ENCODE data around the gene BCL3.
"Not testable (repeated sequence)": the region's sequence is repeated elsewhere in the genome, so short reads cannot be mapped to it uniquely, and the experiment has no call there.

Gene BCL3, protein sequence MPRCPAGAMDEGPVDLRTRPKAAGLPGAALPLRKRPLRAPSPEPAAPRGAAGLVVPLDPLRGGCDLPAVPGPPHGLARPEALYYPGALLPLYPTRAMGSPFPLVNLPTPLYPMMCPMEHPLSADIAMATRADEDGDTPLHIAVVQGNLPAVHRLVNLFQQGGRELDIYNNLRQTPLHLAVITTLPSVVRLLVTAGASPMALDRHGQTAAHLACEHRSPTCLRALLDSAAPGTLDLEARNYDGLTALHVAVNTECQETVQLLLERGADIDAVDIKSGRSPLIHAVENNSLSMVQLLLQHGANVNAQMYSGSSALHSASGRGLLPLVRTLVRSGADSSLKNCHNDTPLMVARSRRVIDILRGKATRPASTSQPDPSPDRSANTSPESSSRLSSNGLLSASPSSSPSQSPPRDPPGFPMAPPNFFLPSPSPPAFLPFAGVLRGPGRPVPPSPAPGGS

GRCh38 chr19:44748426-44749254, at the start of gene BCL3:
TSS of gene BCL3 (plus strand) at chr19:44748708. CDS start at chr19:44748791, 83 bp downstream.
- peak; percentile 55 to 64 for DNase-seq (ENCODE audit: low read depth in 2 of 2)

DNA sequence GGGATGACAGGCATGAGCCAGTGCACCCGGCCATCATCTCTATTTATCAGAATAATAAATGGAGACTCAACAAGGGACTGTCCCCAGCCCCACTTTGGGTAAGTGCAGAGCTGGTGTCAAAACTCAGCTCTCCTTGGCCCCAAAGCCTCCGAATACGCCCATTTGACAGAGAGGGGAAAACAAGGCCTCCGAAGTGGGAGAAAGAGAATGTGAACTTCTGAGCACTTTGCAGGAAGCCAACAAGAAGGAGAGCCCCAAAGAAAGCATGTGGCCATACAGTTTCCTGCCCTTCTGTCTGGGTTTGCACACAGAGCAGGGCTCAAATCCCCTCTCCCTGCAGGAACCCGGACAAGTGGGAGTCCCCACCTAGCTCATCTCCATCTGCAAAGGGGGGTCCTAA, 48.0 kb upstream of the BCL3 start:
- no peak for DNase-seq (ENCODE audit: low read depth in 2 of 2)

GRCh38 chr19:44701228-44701627, 47.3 kb upstream of the BCL3 start:
- no peak for DNase-seq (ENCODE audit: low read depth in 2 of 2)

DNA sequence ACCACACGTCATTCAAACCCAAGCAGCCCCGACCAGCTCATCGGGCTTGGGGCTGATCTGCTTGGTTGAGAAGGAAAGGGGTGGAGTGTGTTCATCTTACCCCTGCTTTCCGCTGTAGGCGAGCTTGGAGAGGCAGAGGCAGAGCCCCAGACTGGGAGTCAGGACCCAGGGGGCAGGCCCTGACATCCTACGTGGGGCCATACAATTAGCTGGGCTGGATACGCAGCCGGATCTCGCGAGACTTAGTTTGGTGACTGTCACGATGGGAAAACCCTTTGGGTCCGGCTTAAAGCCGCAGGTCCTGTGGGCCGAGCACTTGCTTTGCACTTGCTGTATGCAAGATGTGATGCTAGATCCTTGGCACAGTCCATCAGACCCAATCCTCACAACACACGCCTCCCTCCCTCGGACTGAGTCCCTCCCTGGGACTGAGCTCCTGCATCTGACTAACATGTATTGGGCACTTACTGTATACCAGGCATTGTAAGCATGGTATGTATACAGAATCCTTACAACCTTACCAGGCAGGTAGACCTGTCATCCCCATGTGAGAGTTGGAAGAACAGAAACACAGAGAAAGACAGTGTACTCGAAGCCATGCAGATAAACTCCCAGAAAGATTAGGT, 45.8 kb upstream of the BCL3 start:
- no peak for DNase-seq (ENCODE audit: low read depth in 2 of 2)

DNA sequence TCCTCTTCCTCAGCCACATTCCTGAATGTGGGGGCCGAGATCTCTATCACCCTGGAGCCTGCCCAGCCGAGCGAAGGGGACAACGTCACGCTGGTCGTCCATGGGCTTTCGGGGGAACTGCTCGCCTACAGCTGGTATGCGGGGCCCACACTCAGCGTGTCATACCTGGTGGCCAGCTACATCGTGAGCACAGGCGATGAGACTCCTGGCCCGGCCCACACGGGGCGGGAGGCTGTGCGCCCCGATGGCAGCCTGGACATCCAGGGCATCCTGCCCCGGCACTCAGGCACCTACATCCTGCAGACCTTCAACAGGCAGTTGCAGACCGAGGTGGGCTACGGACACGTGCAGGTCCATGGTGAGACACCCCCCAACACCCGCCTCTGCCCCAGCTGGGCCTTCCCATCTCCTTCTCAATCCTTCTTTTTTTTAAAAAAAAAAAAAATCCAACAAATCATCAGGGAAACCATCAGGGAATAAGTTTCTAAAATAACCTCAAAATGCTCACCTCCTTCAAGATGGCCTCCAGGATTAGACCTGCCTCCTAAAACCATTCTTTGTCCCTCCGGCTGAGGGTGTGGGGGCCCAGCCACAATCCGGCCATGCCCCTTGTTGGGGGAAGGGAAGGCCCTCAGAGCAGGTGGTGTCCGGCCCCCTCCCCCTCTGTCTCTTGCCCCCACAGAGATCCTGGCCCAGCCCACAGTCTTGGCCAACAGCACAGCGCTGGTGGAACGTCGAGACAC, 45.0 kb upstream of the BCL3 start:
- no peak for DNase-seq (ENCODE audit: low read depth in 2 of 2)

DNA sequence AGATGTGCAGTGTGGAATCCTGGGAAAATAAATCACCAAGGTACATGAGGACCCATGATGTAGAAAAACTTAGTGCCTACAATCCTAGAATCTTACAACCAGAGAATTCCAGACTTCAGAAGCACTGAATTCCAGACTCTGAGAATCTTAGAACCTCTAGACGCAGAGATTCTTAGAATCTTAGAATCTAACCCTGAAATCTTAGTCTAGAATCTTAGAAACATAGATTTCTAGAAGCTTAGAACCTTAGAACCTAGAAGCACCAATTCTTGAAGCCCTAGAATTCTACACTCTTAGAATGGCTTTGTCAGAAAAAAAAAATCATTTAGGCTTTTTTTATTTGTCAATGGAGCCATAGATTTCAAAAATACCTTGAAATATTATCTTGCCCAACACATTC, 43.5 kb upstream of the BCL3 start:
- DNase-seq (ENCODE audit: low read depth in 2 of 2): no peak

- DNase-seq (ENCODE audit: low read depth in 2 of 2): no peak
Observed at GRCh38 chr19:44705502-44706010, 43.0 kb upstream of the BCL3 start.

DNA sequence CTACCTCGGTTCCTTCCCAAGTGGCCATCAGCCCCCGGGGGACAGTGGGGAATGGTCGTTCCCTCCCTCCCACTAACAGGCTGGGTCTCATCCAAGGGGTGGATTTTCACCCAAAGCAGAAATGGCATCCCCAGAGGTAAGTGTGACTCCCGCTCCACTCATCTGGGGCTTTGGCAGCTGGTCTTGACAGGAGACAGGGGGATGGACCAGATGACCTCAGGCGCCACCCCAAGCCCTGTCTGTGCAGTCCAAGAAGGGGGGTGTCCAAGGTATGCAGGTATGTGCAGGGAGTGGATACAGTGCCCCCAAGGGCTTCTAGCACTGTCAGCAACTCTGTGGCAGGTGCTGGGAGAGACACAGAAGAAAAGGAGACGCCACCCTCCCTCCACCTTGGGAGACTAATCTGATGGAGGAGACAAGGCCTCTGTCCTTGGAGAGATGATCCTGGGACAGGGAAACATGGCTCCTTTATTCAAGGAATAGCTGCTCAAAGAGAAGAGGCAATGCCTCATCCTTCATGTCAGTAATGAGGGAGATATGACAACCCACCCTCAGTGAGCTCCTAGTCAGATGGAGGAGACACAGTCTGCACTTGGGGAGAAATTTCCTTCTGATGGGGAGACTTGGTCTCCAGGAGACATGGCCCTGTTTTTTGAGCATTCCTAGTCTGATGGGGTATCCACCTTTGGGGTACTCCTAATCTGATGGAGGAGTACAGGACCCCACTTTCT, 41.8 kb upstream of the BCL3 start:
- no peak for DNase-seq (ENCODE audit: low read depth in 2 of 2)

- DNase-seq (ENCODE audit: low read depth in 2 of 2): no peak
Observed at GRCh38 chr19:44707794-44708193, 40.7 kb upstream of the BCL3 start.

DNA sequence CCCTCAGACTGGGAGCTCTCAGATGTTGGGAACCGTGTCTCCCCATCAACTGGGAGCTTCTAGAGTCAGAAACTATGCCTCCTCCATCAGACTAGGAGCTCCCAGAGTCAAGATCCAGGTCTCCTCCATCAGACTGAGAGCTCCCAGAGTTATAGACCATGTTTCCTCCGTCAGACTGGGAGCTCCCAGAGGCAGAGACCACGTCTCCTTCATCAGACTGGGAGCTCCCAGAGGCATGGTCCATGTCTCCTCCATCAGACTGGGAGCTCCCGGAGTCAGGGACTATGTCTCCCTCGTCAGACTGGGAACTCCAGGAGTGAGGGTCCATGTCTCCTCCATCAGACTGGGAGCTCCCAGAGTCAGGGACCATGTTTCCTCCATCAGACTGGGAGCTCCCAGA, 39.6 kb upstream of the BCL3 start:
- DNase-seq (ENCODE audit: low read depth in 2 of 2): no peak

DNA sequence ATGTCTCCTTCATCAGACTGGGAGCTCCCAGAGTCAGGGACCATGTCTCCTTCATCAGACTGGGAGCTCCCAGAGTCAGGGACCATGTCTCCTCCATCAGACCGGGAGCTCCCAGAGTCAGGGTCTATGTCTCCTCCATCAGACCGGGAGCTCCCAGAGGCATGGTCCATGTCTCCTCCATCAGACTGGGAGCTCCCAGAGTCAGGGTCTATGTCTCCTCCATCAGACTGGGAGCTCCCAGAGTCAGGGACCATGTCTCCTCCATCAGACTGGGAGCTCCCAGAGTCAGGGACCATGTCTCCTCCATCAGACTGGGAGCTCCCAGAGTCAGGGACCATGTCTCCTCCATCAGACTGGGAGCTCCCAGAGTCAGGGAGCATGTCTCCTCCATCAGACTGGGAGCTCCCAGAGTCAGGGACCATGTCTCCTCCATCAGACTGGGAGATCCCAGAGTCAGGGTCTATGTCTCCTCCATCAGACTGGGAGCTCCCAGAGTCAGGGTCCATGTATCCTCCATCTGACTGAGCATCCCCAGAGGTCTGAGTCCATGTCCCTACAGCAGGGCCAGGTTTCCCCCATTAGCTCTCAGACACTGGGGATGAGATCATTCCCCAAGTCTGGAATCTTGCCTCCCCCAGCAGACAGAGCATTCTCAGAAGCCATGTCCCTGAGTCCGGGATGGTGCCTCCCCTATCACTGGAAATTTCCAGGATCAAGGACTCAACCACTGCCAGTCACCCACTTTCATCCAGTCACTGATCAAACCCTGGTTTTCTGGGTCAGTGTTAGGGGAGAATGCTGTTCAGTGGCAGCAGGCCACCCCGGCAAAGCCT, 38.9 kb upstream of the BCL3 start:
- not testable (repeated sequence) for DNase-seq (ENCODE audit: low read depth in 2 of 2)

DNA sequence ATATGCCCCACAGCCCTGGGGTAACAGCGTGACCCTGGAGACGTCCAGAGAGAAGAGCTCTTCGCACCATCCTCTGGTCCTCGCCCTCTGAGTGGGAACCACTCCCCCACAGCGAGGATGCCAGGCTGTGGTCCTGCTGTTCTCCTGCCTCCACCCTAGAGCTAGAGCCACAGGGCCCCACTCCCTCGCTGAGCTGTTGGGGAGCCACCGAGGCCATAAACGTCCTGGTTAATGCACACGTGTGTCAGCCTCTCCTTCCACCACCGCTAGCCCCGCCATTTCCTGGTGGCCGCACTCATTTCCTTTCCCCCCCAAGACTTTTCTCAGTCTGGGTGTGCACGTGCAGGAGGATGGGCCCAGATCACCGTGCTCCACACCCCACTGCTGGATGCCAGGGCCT, 38.0 kb upstream of the BCL3 start:
- DNase-seq (ENCODE audit: low read depth in 2 of 2): no peak

DNA sequence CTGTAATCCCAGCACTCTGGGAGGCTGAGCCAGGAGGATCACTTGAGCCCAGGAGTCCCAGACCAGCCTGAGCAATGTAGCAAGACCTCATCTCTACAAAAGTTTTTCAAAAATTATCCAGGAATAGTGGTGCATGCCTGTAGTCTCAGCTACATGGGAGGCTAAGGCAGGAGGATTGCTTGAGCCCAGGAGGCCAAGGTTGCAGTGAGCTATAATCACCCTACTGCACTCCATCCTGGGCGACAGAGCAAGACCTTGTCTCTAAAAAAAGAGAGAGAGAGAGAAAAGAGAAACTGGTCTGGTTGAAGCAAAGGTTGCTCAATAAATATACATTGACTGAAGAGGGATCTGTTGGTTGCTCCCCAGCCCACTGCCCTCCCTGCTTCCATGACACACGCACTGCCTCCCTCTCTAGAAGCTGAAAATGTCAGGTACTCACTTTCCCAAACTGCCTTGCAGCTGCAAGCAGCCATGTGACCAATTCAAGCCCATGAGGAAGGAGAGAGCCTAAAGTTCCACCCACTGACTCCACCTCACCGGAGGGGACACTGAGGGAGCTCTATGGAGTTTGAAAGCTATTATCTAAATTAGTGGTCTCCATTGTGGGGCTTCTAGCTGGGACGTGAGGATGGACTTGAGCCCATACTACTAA, 35.5 kb upstream of the BCL3 start:
- DNase-seq (ENCODE audit: low read depth in 2 of 2): no peak

- no peak for DNase-seq (ENCODE audit: low read depth in 2 of 2)
Observed at GRCh38 chr19:44714597-44715169, 33.8 kb upstream of the BCL3 start.

- DNase-seq (ENCODE audit: low read depth in 2 of 2): no peak
Observed at GRCh38 chr19:44717603-44718002, 30.9 kb upstream of the BCL3 start.

DNA sequence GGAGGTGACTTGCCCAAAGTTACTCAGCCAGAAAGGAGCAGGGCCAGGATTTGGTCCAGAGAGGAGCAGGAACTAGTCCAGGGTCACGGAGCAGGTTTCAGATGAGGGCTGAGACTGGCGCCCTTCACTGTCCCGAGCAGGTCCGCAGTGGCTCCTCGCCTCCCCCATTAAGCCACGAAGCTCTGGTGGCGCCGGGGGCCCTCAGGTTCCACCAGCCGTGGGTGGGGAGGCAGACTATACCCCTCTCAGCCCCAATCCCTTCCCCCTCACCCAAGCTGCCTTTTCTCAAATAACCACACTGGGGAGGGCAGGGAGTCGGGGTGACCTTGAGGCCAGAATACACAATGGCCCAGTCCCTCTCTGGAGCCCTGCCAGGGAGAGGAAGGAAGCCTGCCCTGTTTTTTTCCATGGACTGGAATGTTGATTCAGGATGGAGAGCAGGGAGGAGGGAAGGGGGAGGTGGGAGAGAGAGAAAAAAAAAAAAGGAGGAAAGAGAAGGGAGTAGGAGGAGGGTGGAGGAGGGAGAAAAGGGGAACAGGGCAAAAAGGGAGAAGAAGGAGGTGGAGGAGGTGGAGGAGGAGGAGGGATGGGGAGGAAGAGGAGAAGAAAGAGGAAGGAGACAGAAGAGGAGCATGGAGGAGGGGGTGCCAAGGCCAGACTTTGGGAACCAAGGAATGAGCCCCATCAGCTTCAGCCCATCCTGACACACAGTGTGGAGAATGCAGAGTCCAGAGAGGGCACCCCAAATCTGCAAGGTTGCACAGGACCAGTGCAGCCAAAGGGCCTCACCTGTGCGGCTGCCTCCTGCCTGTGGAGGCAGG, 29.9 kb upstream of the BCL3 start:
- no peak for DNase-seq (ENCODE audit: low read depth in 2 of 2)

DNA sequence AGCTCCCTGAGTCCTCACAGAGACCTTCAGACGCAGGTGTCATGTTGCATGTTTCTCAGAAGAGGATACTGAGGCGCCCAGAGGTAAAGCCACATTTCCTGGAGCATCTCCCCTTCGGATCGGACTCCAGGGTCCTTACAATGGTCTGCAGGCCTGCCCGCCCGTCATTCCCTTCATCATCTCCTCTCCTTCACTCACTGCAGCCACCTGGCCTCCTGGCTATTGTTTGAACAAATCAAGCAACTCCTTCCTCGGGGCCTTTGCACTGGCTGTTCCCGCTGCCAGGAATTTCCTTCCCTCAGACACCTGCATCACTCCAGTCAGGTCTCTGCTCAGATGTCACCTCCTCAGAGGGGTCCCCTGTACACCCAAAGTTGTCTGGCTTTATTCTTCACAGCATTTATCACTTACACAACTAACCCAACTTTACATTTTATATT, 29.2 kb upstream of the BCL3 start:
- no peak for DNase-seq (ENCODE audit: low read depth in 2 of 2)

DNA sequence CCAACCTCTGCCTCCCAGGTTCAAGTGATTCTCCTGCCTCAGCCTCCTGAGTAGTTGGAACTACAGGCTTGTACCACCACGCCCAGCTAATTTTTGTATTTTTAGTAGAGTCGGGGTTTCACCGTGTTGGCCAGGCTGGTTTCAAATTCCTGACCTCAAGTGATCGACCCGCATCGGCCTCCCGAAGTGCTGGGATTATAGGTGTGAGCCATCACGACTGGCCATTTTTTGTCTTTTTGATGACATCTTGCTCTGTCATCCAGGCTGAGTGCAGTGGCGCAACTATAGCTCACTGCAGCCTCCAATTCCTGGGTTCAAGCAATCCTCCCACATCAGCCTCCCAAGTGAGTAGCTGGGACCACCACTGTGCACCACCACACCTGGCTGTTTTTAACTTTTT, 28.1 kb upstream of the BCL3 start:
- DNase-seq (ENCODE audit: low read depth in 2 of 2): not testable (repeated sequence)

Data from stimulated activated CD8-positive, alpha-beta memory T cell treated with anti-CD3 and anti-CD28 coated beads, Interleukin-2, amount 100 ng/mL, for 48 hours (primary cell).